ENCODE results near the gene RNF217.

GRCh38 chr6:125102411-125102810 is 140.2 kb downstream of the RNF217 start:
- no peak for TF ChIP-seq ZNF205 (CRISPR knock-in tag; IDR thresholded peaks at IDR 0.05)
- no peak for TF ChIP-seq SPEN (CRISPR knock-in tag; IDR thresholded peaks at IDR 0.05; ENCODE audit: low read depth)
- no peak for TF ChIP-seq CTCF (CRISPR knock-in tag; IDR thresholded peaks at IDR 0.05)
- no peak for TF ChIP-seq SRY (CRISPR knock-in tag; IDR thresholded peaks at IDR 0.05)
- TF ChIP-seq USF2 (IDR thresholded peaks at IDR 0.05; ENCODE audit: low read depth, low read length), result no peak
- TF ChIP-seq USF2 (CRISPR knock-in tag; IDR thresholded peaks at IDR 0.05; ENCODE audit: borderline replicate concordance), result no peak
- TF ChIP-seq FOXK2 (IDR thresholded peaks at IDR 0.05), result no peak

All from HepG2 (cell line).